Stimulated activated CD4-positive, alpha-beta T cell treated with anti-CD3 and anti-CD28 coated beads, Interleukin-4, amount 100 ng/mL, for 4 hours (primary cell): ENCODE results near the gene REV3L.
"Not testable (repeated sequence)": the region's sequence is repeated elsewhere in the genome, so short reads cannot be mapped to it uniquely, and the experiment has no call there.

Experiments used
- DNase-seq, 2 experiments: peaks; one replicate each; pipeline ENCODE4 v3.0.0-alpha.2; 2020

REV3L gene

DNA sequence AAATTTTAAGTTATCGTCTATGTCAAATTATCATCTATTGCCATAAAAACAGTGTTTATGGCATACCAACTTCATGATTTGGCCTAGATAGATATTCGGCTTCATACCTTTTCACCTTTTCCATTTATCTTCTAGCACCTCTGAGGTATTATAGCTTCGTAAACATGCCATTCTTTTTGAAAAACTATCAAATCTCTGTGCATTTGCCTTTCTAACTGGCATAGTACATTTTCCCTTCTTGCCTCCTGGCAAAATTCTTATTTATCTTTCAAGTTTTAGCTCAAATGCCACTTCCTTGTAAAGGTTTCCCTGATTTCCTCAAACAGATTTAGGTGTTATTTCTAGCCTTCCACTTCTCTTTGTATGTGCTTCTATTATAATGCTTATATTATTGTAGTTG is 7.0 kb upstream of the REV3L start:
- DNase-seq: no peak

DNA sequence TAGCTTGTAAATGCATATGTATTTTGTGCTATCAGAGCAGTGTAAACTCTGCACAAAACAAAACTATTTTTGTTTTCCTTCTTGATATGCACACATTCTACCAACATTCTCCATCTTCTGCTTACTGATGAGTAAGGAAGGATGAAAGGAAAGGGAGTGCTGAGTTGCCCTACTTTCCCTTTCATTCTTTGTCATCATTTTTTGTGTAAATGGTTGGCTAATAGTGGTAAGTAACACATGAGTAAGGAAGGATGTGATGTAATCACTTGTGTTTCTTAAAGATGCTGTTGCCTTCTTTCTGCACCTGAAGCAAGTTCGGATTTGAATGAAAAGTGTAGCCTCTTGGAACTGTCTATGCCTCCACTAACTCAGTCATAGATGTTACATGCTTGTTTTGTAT is 4.6 kb upstream of the REV3L start:
- DNase-seq: no peak

DNA sequence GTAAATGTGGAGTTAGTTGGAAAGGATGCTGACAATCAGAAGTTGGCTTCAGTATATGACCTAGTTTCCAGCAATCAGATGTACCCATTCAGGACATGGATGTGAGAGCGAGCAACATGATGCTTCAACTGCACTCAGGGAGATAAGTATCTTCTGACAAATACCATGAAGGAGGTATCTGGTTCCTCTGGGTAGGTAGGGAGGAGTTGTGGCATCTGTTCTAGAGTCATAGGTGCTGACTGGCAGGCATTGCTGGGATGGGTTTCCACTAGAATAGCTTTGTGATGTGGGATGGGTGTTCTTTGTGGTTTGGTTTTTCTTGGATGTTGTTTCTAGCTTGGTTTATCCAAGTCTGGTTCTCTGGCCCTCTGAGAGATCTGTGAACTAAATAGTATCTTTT is 3.9 kb upstream of the REV3L start:
- no peak for DNase-seq

DNA sequence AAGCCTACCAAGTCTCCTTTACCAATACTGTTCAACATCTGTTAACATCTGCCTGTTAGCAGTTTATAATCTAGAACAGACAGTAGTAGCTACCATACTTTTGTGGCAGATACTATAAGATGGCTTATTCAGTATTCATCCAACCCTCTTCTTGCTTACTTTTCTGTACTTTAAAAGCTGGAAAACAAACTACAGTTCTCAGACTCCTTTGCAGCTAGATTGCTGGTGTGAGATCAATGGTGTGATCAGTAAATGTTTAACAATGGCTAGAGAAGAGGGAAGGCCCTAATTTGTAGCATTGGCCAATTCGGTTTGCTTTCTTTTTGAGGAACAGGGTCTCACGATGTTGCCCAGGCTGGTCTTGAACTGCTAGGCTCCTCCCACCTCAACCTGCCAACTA is 3.5 kb upstream of the REV3L start:
- no peak for DNase-seq

DNA sequence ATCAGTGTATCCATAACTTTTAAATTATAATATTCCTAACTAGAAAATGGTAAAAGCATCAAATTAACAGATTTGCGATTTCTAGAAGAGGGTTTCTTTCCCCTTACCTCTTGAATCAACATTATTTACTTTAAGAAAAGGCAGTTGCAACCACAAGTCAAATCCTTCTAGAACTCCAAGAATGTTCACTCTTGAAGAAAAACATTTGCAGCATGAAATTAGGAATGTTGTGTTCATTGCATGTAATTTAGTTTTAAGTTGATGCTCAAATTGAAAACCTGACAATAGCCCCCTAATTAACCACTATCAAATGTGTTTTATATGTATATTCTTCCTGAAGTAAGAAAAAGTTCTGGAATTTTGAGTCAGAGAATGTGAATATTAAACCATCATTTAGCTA is 2.3 kb upstream of the REV3L start:
- DNase-seq: no peak

DNA sequence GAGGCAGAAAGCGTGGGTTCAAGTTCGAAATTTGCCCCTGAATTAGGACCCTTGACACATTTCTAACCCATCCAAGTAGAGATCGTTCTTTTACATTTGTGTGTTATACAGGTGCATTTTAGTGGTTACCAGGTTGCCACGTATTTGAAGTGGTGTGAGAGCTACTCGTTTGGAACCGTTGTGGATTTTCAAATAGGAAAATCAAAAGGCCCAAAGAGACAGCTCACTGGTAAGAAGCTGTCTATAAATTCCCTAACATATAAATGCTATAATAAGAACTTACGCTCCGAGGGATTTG is 1.6 kb upstream of the REV3L start:
- DNase-seq: no peak

DNA sequence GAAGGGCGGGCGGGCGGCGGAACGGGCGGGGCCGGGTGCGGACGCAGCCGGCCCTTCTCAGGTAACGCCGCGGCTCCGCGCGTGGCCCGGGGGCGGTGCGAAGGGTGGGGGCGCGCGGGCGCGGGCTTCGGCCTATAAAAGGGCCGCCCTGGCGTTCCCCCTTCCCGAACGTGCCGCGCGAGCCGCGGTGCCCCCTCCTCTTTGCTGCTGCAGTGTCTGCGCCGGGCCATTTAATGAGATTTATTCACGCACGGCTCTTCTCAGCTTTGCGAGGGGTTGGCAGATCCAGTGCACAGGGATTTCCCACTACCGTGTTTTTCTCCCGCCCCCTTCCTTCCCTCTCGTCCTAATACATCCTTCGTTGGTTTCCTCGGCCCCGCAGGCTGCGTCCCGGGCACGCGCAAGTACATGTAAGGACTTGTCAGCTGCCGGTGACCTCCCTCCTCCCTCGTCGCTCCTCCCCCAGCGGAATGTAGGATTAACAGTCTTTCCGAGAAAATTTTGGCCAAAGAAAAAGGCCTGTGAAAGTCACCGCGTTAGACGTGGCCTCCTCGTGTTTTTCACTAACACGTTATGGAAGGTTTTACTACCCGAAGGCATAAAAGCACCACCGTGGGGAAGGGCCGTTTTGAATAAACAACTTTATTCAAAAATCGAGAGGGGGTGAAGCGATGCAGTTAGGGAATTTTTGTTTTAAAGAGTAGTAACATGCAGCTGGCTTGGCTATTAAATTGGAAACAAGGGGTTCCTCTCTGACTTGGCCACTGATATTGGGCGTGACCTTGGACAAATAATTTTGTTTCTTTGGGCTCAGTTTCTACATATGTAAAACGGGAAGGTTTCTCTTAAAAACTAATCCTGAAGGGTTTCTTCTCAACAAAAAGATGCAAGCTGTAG is 966 bp upstream of the REV3L start:
- DNase-seq: peak; percentile 85

DNA sequence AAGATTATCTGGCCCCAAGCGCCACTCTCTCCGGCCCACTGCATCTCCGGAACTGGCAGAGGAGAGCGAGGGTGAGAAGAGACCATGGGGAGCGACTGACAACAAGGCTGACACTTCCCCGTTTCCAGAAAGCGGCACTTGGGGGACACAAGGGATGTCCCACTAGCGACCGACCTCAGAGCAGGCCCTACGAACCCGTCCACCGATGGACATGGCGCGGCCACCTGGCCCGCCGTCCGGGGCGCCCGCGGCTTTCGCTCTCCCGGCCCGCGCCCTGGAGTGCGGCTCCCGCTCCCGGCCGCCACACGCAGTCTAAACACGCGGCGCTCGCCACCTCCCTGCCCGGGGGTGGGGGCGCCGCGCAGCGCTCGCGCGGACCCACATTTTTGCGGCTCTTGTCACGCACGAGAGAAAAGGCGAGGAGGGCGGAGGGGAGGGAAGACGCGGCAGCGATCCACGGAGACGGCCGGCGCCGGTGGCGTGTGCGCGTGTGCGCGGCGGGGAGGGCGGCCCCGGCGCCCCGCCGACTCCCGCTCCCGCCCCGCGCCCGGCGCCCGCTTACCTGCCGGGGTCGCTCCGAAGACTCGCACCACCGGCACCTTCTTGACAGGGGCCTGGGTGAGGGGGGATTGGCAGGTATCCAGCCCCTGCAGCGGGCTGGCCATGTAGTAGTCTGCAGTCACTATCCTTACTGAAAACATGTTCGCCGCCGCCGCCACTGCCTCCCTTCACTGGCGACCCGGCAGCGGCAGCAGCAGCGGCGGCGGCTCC is 645 bp downstream of the REV3L start:
- DNase-seq: peak in 1 of 2 experiments; percentile 51

DNA sequence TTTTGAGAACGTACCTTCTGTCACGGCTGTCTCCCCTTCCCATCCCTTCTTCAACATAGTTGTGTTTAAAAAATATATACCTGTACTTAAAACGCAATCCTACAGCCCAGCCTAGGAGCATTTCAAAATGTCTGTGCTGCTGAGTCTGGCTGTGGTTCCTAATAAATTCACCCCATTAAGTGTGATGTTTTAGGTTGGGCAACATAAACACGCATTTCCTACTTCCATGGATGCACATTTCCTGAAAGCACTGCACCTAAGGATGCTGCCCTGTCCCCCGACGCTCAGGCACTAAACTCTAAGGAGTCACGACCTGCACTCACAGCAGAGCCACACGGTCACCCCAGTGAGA is 1.2 kb downstream of the REV3L start:
- DNase-seq: no peak

DNA sequence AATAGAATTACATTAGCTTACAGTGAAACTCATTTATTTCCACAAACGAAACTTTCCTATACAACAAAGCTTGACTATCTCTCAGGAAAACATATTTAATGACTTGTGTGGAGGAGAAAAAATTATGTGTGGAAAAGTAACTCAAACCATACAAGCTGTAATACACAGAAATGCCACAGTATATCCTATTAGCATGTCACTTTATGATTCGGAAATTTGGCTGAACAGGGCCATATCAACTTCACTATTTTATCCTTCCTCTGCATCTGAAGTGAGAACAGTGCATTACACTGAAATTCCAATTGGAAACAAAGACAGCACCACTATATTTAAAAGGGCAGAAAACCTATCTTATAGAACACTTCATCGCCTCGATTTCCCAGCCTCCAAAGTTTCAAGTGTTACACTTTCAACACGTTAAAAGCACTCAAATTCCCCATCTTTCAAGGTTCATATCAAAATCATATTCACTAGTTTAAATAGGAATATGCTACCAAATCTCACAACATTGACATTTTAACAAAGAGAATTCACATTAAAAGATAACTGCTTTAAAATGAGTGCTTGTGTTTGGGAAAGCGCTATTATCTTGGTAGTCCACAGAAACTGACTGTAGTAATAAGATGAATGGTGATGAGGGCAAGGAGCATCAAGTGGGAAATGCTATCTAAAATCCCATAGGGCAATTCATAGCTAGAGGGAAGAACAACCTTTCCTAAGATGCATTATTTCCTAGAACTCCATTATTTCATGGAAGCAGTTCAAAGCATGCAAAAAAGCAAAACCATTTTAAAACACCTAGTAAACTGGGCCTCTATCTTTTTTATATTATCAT is 1.8 kb downstream of the REV3L start:
- DNase-seq: no peak

DNA sequence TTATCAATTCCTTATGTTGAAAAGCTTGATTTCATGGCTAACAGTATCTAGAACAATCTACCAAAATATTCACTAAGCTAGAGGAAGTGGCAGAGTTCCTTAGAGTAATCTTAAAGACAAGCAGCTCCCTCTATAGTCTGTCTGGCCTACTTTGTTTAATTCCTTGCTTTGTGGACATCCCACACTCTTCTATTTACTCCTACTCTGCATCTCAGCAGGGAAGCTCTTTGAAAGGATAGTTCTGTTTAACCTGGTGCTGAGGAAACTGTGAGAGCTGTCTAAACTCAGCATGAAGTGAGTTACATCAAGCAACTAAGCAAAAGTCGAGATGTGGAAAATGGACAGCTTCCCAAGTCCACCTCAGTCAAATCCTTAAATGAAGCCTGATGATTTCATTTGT is 4.3 kb downstream of the REV3L start:
- no peak for DNase-seq

DNA sequence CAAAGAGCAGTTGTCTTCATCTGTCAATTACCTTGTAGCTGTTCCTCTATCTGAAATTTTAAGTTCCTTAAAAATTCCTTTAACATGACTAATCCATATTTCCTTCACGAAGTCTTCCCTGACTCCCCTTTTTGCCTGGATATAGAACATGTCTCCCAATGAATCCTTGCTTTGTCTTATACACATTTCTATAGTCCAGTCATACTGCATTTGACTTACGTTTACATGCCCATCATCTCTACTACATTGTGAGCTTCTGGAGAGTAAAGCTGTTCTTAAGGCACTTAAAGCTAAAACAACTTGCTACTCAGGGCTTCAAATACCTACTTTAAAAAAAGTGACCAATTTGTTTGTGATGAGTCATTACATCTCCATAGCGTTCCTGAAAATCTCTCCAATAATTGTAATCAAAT is 4.9 kb downstream of the REV3L start:
- no peak for DNase-seq

DNA sequence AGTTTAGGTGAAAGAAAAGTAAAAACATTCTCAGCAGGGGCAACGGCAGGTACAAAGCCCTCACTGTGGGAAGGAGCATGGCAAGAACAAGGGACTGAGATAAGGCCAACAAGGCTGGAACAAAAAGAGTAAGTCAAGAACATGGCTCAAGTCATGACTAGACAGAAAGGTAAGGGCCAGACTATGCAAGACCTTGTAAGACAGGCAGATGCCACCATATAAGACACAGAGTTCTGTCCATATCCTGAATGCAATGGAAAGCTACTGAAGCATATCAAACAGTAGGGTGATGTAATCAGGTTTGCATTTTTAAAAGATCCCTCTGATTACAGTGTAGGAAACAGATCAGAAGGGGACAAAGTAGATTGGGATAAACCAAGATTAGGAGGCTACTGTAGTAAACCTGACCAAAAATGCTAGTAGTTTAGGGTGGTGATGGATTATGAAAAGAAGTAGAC is 5.5 kb downstream of the REV3L start:
- no peak for DNase-seq

DNA sequence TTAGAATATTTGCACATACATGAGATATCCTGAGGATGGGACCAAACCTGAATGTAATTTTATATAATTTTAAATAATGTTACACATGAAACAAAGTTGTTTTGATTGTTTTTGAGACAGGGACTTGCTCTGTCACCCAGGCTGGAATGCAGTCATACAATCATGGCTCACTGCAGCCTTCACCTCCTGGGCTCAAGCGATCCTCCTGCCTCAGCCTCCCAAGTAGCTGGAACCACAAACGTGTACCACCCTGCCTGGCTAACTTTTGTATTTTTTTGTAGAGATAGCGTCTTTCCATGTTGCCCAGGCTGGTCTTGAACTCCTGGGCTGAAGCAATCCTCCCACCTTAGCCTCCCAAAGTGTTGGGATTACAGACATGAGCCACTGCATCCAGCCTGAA is 7.0 kb downstream of the REV3L start:
- DNase-seq: not testable (repeated sequence)

DNA sequence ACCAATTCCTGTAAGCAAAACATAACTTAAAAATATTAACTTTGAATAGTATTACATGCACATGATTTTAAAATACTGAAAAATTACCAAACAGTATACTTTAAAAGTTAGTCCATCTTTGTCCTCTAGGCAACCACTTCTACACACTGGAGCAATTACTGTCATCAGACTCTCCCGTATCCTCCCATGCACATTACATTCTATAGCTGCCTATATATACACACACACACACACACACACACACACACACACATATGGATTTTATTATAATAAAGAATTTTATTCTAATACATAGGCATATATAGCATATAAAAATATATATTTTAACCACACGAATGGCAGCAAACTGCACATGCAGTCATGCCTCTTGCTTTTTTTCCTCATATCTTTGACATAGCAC is 8.2 kb downstream of the REV3L start:
- no peak for DNase-seq

DNA sequence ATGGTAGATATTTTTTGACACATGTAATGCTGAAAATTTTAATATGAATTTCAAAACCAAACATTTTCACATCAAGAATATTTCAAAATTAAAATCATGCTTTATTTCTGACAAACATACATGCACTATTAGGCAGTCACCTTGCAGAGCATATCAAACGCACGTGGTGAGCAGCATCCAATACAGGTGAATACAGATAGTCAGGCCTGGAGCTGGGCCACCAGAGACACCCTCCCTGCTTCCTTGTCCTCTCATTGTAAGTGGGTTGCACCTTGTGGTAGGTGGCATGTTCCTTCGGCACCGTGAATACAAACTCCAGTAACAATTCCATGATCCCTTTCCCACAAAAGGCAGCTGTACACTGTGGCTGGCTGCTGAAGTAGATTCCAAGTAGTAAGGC is 8.9 kb downstream of the REV3L start:
- DNase-seq: no peak

DNA sequence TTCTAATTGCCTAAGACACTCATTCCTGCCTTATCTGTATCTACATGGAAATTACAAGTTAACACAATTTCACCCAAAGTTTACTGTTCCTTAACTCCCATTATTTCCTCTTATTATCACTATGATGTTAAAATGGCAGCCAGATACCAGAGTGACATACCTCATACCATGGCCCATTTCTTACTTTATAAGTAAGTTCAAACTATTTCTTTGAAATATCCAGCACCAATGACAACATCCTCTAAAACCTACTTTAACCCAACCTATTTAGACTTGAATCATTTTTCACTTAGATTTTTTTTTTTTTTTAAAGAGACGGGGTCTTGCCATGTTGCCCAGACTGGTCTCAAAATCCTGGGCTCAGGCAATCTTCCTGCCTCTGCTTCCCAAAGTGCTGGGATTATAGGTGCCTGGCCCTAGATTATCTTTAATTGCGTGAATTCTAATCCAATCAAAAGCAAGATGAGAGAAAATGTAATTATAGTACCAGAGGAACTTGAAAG is 10.0 kb downstream of the REV3L start:
- DNase-seq: no peak

DNA sequence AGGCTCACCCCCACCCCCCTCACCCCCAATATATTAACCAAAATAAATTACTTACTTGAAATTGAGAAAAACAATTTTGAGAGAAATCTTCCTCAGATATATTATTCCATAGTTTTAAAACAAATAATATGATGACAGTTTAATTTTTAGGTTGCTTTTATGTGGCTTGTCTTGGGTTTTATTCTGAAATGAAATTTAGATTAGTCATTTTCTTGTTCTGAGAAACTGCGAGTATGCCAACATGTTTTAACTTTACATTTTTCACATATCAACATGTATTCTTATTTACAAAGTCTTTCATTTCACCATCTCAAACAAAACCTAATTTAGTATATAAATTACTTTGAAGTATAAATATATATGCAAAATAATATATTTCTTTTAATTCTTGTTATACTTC is 11.1 kb downstream of the REV3L start:
- no peak for DNase-seq

DNA sequence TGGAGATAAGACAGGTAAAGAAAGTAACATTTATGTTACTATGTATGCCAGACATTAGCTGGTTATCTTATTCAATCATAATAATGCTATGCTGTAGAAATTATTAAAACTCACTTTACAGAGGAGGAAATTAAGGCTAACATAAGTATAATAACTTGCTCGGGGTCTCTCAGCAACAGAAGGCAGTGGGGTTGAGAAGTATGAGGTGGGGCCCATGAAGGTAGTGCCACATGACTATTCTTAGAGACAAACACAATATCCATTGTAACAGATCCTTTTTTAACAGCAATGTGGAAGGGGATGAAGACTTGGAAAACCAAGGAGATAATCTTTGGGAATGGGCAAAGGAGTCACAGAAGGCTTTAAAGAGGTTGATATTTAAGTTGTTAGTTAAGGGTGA is 11.5 kb downstream of the REV3L start:
- DNase-seq: no peak

DNA sequence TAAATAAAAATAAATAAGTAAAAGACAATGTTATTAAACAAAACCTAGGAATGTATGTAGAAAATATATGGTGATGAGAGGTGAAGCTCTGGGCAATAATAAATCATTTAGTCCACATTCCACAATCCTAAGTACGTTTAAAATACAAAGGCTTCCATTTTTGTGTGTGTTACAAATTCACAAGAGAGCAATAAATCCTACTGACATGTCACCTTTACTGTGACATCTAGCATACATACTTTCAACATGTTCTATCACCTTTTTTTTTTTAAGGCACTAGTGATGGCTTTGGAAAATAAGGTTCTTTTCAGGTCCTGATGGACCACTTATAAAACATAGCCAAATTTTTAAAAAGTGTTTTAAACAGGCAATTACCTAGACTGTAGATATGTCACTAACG is 12.0 kb downstream of the REV3L start:
- no peak for DNase-seq

DNA sequence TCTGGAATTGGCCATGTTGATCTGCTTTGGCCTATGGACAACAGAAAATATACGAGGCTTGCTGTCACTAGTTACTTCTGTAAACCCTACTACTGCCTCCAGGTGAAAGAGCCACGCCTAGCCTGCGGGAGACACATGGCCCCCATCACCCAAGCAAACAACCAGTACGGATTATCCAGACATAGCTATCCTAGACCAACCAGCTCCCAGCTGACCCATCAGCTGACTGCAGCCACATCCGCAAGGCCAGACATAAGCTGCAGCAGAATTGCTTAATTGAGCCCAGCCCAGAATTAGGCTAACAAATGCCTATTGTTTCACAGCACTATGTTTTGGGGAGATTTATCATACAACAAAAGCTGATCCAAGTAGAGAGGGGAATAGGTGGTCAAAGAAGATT is 13.5 kb downstream of the REV3L start:
- DNase-seq: no peak

DNA sequence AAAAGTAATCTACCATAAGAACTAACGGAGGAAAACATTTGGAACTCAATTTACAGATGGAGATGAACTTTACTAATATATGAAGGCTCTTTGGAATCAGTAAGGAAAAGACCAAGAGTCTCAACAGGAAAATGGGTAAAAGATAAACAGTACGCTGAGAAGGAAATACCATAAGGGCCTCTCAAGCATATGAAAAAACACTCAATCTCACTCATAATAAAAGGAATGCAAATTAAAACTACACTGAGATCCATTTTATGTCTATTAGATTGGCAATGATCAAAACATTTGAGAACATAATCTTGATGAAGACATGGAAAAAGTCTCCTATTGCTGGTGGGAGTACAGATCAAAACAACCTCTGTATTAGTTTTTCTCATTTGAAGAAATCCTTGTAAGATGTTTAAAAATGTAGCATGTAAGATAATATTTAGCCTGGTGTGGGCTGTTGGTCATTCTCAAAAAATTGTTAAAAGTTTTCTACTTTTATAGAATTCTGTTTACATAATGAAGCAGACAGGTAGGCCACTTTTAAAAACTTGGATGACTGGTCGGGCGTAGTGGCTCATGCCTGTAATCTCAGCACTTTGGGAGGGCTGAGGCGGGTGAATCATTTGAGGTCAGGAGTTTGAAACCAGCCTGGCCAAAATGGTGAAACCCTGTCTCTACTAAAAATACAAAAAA is 14.5 kb downstream of the REV3L start:
- DNase-seq: no peak

DNA sequence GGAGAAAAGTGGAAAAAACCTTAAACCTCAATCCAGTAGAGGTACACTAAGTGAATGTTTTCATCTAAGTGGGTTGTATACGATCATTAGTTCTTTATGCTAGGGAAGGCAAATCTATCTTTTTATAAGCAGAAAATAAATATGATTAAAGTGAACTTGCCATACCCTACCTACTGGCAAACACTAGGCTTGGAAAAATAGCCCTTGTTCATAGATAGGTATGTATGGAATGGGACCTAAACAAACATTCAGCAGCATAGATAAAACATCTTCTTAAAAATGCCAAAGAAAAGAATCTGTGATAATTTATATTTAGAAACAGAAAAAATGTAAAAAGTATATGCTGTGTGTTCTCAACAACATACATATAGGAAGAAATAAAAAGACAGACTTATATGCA is 18.8 kb downstream of the REV3L start:
- DNase-seq: no peak
